Duodenal mucosa (tissue), 2 donors: ENCODE data around the gene AIG1.
"Not testable (repeated sequence)": the region's sequence is repeated elsewhere in the genome, so short reads cannot be mapped to it uniquely, and the experiment has no call there.

ENCODE experiments used
- H3K27ac ChIP-seq: one replicate; pipeline ENCODE4 v1.7.0; 2013; ENCODE audit warnings: low read depth, low read length
- H3K27me3 ChIP-seq, 2 donors: one replicate each; pipeline ENCODE4 v1.7.0; 2013; ENCODE audit warnings: low read length in 2 of 2, control low read depth in 1 of 2; ENCODE audit not compliant: insufficient read depth in 2 of 2, control insufficient read depth in 1 of 2
- H3K36me3 ChIP-seq, 2 donors: one replicate each; pipeline ENCODE4 v1.7.0; 2013; ENCODE audit warnings: low read length in 2 of 2, control low read depth in 1 of 2; ENCODE audit not compliant: insufficient read depth in 2 of 2, control insufficient read depth in 1 of 2
- H3K4me1 ChIP-seq, 2 donors: one replicate each; pipeline ENCODE4 v1.7.0; 2013; ENCODE audit warnings: low read length in 2 of 2, control low read depth in 1 of 2; ENCODE audit not compliant: insufficient read depth in 2 of 2, control insufficient read depth in 1 of 2
- H3K4me3 ChIP-seq, 2 donors: one replicate each; pipeline ENCODE4 v1.7.0; 2013; ENCODE audit warnings: low read length in 2 of 2, low read depth in 1 of 2
- H3K9ac ChIP-seq, 2 donors: one replicate each; pipeline ENCODE4 v1.7.0; 2013; ENCODE audit warnings: low read length in 2 of 2, low read depth in 1 of 2
- H3K9me3 ChIP-seq, 2 donors: one replicate each; pipeline ENCODE4 v1.7.0; 2013; ENCODE audit warnings: low read length in 2 of 2, control low read depth in 1 of 2; ENCODE audit not compliant: control insufficient read depth in 1 of 2

AIG1 gene

DNA sequence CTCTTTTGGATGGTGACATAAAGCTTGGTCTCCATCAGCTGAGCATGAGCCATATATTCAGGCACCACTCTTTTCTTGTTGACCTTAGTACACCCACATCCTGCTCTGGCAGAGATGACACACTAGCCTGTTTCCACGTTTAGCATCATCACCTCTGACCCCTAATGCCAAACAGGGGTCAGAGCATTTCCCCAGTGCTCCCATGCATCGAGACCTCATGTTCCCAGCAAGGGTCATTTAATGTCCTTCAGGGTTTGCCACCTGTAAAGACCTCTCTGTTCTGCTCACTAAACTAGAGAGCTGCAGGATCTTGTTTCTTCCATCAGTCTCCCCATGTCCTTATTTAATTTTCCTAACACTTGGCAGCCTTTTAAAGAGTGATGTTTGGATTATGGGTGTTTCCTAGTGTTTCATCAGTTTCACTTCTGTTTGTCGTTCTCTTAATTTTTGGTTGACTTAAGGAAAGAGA is 97.5 kb downstream of the AIG1 start:
- Histone ChIP-seq H3K27ac (no peak overlapping the region), H3K36me3 (no peaks in the 10 kb centered on the region), H3K4me1 (no peaks in the 10 kb centered on the region), H3K9me3 (no peaks in the 10 kb centered on the region), H3K27me3 (no peaks in the 10 kb centered on the region), H3K4me3 (no peak overlapping the region), H3K9ac (no peak overlapping the region)

DNA sequence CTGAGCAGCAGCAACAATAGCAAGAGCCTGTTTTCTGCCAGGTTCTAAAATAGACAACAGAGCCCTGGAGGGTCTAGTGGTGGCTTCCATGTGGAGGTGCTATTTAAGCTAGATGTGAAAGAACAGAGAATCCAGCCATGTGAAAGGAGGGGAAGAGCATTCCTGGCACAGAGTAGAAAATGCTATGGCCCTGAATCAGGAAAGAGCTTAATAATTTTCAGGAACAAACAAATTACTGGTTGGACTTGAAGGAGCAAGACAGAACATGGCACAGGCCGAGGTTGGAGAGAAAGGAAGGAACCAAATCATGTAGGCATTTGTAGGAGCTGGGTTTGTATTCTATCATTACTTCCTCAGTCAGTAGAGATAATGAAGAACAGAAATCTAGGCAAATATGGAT is 98.3 kb downstream of the AIG1 start:
- Histone ChIP-seq H3K9me3 (no peaks in the 10 kb centered on the region), H3K36me3 (no peaks in the 10 kb centered on the region), H3K27ac (no peak overlapping the region), H3K4me3 (no peak overlapping the region), H3K27me3 (no peaks in the 10 kb centered on the region), H3K9ac (no peak overlapping the region), H3K4me1 (no peaks in the 10 kb centered on the region)

DNA sequence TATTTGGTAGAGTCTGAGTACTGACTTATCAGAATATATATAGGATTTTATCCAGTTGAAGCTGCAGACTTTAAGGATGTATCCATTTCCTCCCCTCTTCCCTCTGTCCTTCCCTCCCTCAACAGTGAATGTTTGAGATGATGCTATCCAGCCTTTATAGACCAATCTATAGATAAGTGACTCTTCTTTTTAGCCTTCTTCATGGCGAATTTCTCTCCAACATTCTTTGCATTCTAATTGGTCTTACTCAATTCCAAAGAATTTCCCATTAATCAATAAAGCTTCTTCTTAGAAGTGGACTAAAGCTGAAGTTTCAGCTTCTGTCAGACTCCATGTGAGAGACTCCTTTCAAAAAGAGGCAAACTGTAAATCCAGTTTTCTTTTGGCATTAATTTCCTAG is 99.3 kb downstream of the AIG1 start:
- Histone ChIP-seq H3K36me3 (no peaks in the 10 kb centered on the region), H3K27me3 (no peaks in the 10 kb centered on the region), H3K4me1 (no peaks in the 10 kb centered on the region), H3K9ac (no peak overlapping the region), H3K4me3 (no peak overlapping the region), H3K9me3 (no peaks in the 10 kb centered on the region), H3K27ac (no peak overlapping the region)

DNA sequence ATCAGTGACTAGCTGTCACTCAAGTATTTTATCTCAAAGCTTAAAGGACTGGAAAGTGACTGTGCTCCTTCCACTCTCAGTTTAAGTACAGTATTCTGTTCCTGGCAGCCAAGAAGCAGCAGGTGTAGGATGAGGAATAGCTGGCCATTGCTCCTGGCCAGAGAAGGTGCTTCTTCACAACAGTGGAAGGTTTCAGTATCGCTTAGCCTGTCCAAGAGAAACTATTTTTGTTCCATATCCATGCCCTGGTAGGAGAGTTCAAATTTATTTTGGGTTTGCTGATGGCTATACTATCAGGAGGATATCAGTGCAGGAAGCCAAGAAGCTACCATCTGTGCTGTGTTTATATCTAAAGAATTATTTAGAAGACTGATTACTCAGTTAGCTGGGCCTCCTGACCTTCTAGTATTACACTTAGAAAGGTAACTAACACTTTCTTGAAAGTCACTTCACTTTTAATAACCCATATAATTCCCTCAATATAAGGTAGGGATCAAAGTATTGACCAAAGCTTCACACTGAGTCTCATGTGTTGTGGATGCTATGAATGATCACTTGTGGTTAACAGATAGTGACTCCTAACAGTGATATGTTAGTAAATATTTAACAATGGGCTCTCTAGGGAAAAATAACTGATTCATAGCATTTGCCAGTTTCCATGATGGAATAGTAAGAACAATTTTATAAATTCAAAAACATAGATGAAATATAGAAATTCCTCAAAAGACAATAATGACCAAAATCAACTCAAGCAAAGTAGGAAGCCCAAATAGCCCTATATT is 99.9 kb downstream of the AIG1 start:
- no peaks in the 10 kb centered on the region for H3K9me3 ChIP-seq

DNA sequence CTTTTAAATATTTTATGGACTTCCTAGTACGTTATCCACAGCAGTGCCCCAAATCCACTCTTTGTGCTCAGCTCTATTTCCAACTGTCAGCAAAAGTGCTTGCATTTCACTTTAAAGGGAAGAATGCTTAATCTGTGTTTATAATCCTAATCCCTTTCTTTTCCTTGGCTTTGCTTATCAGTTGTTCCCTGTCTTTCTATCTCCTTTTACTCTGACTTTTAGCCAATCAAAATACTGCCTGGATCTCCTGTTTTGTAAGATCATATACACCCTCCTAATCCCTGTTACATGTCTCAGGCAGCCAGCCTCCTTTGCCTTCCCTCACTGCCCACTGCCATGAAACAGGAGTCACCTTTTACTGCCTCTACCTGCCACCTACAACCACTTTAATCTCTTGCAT is 102.9 kb downstream of the AIG1 start:
- Histone ChIP-seq H3K4me3 (no peak overlapping the region), H3K27me3 (no peaks in the 10 kb centered on the region), H3K9ac (no peak overlapping the region), H3K4me1 (no peaks in the 10 kb centered on the region), H3K36me3 (peaks cover 0 to 11% of the 10 kb centered on the region in 2 donors), H3K27ac (no peak overlapping the region), H3K9me3 (no peaks in the 10 kb centered on the region)

More for the DNA sequence above, 99.9 kb downstream of the AIG1 start:
- Histone ChIP-seq H3K27me3 (no peaks in the 10 kb centered on the region), H3K36me3 (peaks cover 0 to 3% of the 10 kb centered on the region in 2 donors), H3K4me1 (no peaks in the 10 kb centered on the region), H3K27ac (no peak overlapping the region), H3K9ac (no peak overlapping the region), H3K4me3 (no peak overlapping the region)

DNA sequence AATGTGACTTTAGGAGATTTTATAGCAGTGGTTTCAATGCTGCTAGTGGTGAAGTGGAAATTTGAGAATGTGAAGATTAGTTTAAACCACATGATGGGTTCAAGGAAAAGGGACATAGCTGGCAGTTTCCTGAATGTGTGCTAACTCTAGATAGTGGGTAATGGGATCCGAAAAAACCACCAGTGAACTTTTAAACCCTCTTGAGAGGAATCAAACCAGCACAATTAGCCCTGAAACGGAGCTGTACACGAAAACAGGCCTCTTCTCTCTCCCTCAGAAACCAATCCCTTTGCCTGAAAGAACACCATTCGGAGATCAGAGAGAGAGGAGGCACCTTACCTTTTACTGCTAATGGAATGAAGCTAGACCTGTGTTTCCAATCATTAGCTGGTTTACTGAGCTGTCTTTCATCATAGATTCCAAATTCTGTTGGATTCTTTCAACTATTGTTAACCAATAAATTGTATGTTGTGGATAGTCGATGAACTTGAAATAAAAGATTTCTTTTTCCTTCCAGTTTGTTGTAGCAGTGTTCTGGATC is 103.9 kb downstream of the AIG1 start:
- Histone ChIP-seq H3K9me3 (no peaks in the 10 kb centered on the region), H3K36me3 (peaks cover 0 to 11% of the 10 kb centered on the region in 2 donors), H3K4me3 (no peak overlapping the region), H3K27ac (no peak overlapping the region), H3K4me1 (no peaks in the 10 kb centered on the region), H3K27me3 (no peaks in the 10 kb centered on the region), H3K9ac (no peak overlapping the region)

DNA sequence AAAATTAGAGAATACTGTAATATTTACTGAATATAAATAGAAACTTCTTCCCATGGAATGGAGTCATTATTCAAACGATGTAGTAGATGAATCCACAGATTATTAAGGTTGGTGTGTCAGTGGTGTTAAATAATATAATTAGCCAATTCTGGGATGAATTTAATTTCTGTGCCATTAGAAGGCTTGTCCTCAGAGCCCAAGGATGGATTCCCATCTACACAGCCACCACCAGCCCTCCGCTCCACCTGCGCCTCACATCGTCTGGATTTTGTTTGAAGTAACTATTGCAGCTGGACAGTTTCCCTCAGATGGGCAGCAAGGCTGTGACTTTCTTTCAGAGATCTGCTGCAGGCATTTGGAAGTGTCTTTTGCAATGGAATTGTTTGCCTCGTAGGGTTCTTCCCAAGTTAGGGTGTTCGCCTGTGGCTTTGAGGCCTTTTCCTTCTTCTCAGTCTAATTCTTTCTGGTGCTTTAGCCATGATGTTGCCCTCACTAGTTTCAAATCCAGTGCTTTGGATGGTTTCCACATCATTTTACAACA is 104.7 kb downstream of the AIG1 start:
- no peak overlapping the region for H3K9ac ChIP-seq
- H3K27me3 ChIP-seq, result no peaks in the 10 kb centered on the region
- no peaks in the 10 kb centered on the region for H3K9me3 ChIP-seq
- H3K4me3 ChIP-seq, result no peak overlapping the region
- H3K27ac ChIP-seq, result no peak overlapping the region
- H3K4me1 ChIP-seq, result no peaks in the 10 kb centered on the region
- peaks cover 0 to 11% of the 10 kb centered on the region in 2 donors for H3K36me3 ChIP-seq

DNA sequence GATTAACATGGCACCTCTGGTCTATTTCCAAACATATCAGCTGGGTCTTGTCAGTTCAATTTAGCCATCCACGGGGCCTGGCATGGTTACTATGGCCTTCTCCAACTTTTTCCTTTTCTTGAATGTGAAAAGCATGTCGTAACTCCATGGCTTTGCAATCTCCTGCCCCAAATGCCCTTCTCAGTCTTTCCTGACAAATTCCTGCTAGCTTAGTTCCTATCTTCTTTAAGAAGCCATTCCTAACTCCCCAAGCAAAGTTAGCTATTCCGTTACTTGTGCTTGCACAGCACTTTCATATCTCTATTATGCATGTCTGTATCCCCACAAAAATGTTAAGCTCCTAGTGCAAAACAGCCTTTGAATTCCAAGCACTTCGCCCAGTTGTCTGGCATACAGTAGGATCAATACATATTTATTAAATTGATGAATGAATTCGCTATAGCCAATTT is 105.6 kb downstream of the AIG1 start:
- peaks cover 0 to 11% of the 10 kb centered on the region in 2 donors for H3K36me3 ChIP-seq
- H3K4me3 ChIP-seq, result no peak overlapping the region
- no peaks in the 10 kb centered on the region for H3K27me3 ChIP-seq
- H3K9ac ChIP-seq, result no peak overlapping the region
- no peaks in the 10 kb centered on the region for H3K9me3 ChIP-seq
- H3K4me1 ChIP-seq, result no peaks in the 10 kb centered on the region
- H3K27ac ChIP-seq, result no peak overlapping the region

DNA sequence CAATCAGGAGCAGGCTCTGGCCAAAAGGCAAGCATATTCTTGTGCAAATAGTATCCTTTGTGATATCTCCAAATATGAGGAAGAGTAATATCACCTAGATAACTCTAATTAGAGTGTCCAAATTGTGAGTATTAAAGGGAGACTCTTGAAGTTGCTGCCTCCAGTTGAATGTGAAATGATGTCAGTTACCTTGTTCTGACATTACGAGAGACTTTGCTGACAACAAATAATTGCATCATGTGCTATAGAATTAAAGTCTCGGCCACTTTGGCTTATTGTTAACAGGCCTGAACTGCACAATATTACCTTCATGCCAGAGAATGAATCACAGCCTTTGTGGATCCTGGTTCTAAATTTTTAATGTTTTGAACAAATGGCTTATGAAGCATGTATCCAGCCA is 106.5 kb downstream of the AIG1 start:
- Histone ChIP-seq H3K9me3 (no peaks in the 10 kb centered on the region), H3K27ac (no peak overlapping the region), H3K4me3 (no peak overlapping the region), H3K36me3 (peaks cover 0 to 11% of the 10 kb centered on the region in 2 donors), H3K4me1 (no peaks in the 10 kb centered on the region), H3K9ac (no peak overlapping the region), H3K27me3 (no peaks in the 10 kb centered on the region)

DNA sequence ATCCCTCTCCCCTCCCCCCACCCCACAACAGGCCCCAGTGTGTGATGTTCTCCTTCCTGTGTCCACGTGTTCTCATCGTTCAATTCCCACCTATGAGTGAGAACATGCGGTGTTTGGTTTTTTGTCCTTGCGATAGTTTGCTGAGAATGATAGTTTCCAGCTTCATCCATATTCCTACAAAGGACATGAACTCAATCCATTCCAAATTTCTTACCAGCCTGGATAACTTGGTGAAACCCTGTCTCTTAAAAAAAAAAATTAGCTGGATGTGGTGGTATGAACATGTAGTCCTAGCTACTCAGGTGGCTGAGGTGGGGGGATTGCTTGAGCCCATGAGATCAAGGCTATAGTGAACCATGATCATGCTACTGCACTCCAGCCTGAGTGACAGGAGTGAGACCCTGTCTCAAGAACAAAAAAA is 107.7 kb downstream of the AIG1 start:
- H3K9ac ChIP-seq, H3K4me1 ChIP-seq, H3K27me3 ChIP-seq, H3K27ac ChIP-seq, H3K9me3 ChIP-seq, H3K4me3 ChIP-seq: not testable (repeated sequence)
- H3K36me3 ChIP-seq, result peaks cover 0 to 11% of the 10 kb centered on the region in 2 donors
